Body of pancreas (tissue), 4 donors: Measurements from ENCODE around the gene KIF6. TPM values are rescaled to one million over a fixed set of nuclear protein-coding genes. Genes with fewer than 3 reads are reported as not detected.

ENCODE experiments used
- ATAC-seq: fragments of 150-250 bp; one replicate; pipeline ENCODE4 v1.9.1; 2016
- DNase-seq, 4 donors: peaks; one replicate each; pipeline ENCODE4 v3.0.0-alpha.2; 2019
- H3K27ac ChIP-seq, 4 donors: fragments of 200-600 bp; sonication (generic); 1 replicate in 3 of 4; 2 replicates in 1 of 4; pipeline versions ENCODE4 v1.5.1 to v1.6.1; 2016 to 2019; ENCODE audit warnings: mild to moderate bottlenecking in 1 of 4, mixed read lengths in 1 of 4, moderate library complexity in 1 of 4
- H3K27me3 ChIP-seq, 2 donors: fragments of 200-600 bp; sonication (generic); one replicate each; pipeline ENCODE4 v1.6.0; 2016; ENCODE audit warnings: mild to moderate bottlenecking in 1 of 2
- H3K36me3 ChIP-seq, 2 donors: fragments of 200-600 bp; sonication (generic); replicated peaks in 1 of 2; 2 replicates each; pipeline ENCODE4 v1.5.1; 2016; ENCODE audit warnings: low read depth in 2 of 2; ENCODE audit not compliant: insufficient read depth in 1 of 2
- H3K4me1 ChIP-seq: fragments of 200-600 bp; sonication (generic); one replicate; pipeline ENCODE4 v1.6.0; 2016
- H3K4me3 ChIP-seq, 2 donors: fragments of 200-600 bp; sonication (generic); 1 replicate in 1 of 2; 2 replicates in 1 of 2; pipeline ENCODE4 v1.5.1; 2016 to 2019
- H3K9me3 ChIP-seq, 3 donors: fragments of 200-600 bp; sonication (generic); 1 replicate in 2 of 3; 2 replicates in 1 of 3; pipeline ENCODE4 v1.5.1; 2016
- CTCF ChIP-seq, 7 experiments: fragments of 450-650 bp in 4 of 7; fragments of 200-600 bp in 3 of 7; sonication (generic) in 3 of 7; IDR thresholded peaks; one replicate each; pipeline ENCODE4 v1.5.1; 2016 to 2019; ENCODE audit warnings: antibody characterized with exemption in 7 of 7
- POLR2A ChIP-seq, 3 donors: fragments of 450-650 bp; IDR thresholded peaks; one replicate each; pipeline ENCODE4 v1.6.1; 2016; ENCODE audit warnings: antibody characterized with exemption in 3 of 3, mild to moderate bottlenecking in 2 of 3
- WGBS, 2 donors: methylation state at CpG; one replicate each; pipeline ENCODE4 v1.1.5; 2017; 5-methylcytosine and 5-hydroxymethylcytosine counted together
- intact Hi-C: fragments of 100-400 bp; cut with DNase I; formaldehyde crosslinking; loops from one replicate; pipeline ENCODE4 v1.15.1; 2023
- total RNA-seq, 2 donors: library from RNA; depleted of rRNA; stranded (reverse); fragments of >200 nt; gene quantifications; one replicate each; pipeline ENCODE4 v1.1.0, GENCODE V29; 2016

Gene KIF6
- total RNA-seq, 2 donors from 2014 or later, result not detected

GRCh38 chr6:39646751-39647420 lies 78.3 kb downstream of the KIF6 start:
- Histone ChIP-seq H3K4me1 (no peaks in the 10 kb centered on the region), H3K36me3 (no peaks in the 10 kb centered on the region), H3K9me3 (no peaks in the 10 kb centered on the region), H3K4me3 (no peak overlapping the region), H3K27ac (no peak overlapping the region), H3K27me3 (no peaks in the 10 kb centered on the region)
- ATAC-seq, result no peak
- intact Hi-C loops, result no loop called here
- WGBS, 2 donors, result 89 to 91% methylated on average over 5 of the region's 5 CpGs
- no peak for TF ChIP-seq CTCF (IDR thresholded peaks at IDR 0.05)
- TF ChIP-seq POLR2A (IDR thresholded peaks at IDR 0.05), result no peak
- no peak for DNase-seq

GRCh38 chr6:39642270-39642669 lies 82.9 kb downstream of the KIF6 start:
- intact Hi-C loops, result no loop called here
- no peaks in the 10 kb centered on the region for H3K36me3 ChIP-seq
- ATAC-seq (no peak), DNase-seq (no peak)
- no peak overlapping the region for H3K4me3 ChIP-seq
- TF ChIP-seq POLR2A (IDR thresholded peaks at IDR 0.05), result no peak
- no peaks in the 10 kb centered on the region for H3K4me1 ChIP-seq
- no peaks in the 10 kb centered on the region for H3K27me3 ChIP-seq
- H3K27ac ChIP-seq, result no peak overlapping the region
- WGBS, 2 donors, result 49 to 50% methylated on average over 2 of the region's 2 CpGs
- H3K9me3 ChIP-seq, result no peaks in the 10 kb centered on the region

- 90 to 100% methylated on average over 1 of the region's 1 CpG for WGBS, 2 donors
- TF ChIP-seq CTCF (IDR thresholded peaks at IDR 0.05) (no peak), POLR2A (IDR thresholded peaks at IDR 0.05) (no peak)
- H3K4me1 ChIP-seq, result no peaks in the 10 kb centered on the region
- no peaks in the 10 kb centered on the region for H3K27me3 ChIP-seq
- no peak for DNase-seq
- intact Hi-C loops, result no loop called here
- no peak overlapping the region for H3K27ac ChIP-seq
- no peak for ATAC-seq
- H3K4me3 ChIP-seq, result no peak overlapping the region
- H3K9me3 ChIP-seq, result no peaks in the 10 kb centered on the region
- H3K36me3 ChIP-seq, result no peaks in the 10 kb centered on the region
Observed at GRCh38 chr6:39638126-39638822, 86.9 kb downstream of the KIF6 start.

- DNase-seq (no peak), ATAC-seq (no peak)
- H3K27ac ChIP-seq, result no peak overlapping the region
- no peaks in the 10 kb centered on the region for H3K27me3 ChIP-seq
- H3K4me3 ChIP-seq, result no peak overlapping the region
- intact Hi-C loops, result no loop called here
- TF ChIP-seq POLR2A (IDR thresholded peaks at IDR 0.05) (no peak), CTCF (IDR thresholded peaks at IDR 0.05) (no peak)
- H3K36me3 ChIP-seq, result no peaks in the 10 kb centered on the region
- no peaks in the 10 kb centered on the region for H3K4me1 ChIP-seq
- WGBS, 2 donors, result 76 to 88% methylated on average over 3 of the region's 3 CpGs
- H3K9me3 ChIP-seq, result no peaks in the 10 kb centered on the region
Observed at GRCh38 chr6:39634646-39635341, 90.4 kb downstream of the KIF6 start.

GRCh38 chr6:39625209-39625608 lies 100.0 kb downstream of the KIF6 start:
- ATAC-seq, result no peak
- Histone ChIP-seq H3K27ac (no peak overlapping the region), H3K9me3 (no peaks in the 10 kb centered on the region), H3K4me3 (no peak overlapping the region), H3K27me3 (no peaks in the 10 kb centered on the region), H3K36me3 (no peaks in the 10 kb centered on the region), H3K4me1 (no peaks in the 10 kb centered on the region)
- TF ChIP-seq CTCF (IDR thresholded peaks at IDR 0.05) (no peak), POLR2A (IDR thresholded peaks at IDR 0.05) (no peak)
- 92 to 100% methylated on average over 2 of the region's 2 CpGs for WGBS, 2 donors
- no peak for DNase-seq
- intact Hi-C loops, result no loop called here
